WTC11 (cell line): ENCODE measurements around the gene RNF125. TPM values are rescaled to one million over a fixed set of nuclear protein-coding genes. Genes with fewer than 3 reads are reported as not detected.
"Not testable (repeated sequence)": the region's sequence is repeated elsewhere in the genome, so short reads cannot be mapped to it uniquely, and the experiment has no call there.

Source experiments
- ATAC-seq: fragments of 200-7000 bp; cut with Tn5 transposase; 2 replicates; pipeline ENCODE4 v1.10.0; 2021; ENCODE audit warnings: mild to moderate bottlenecking, moderate library complexity
- CTCF ChIA-PET: fragments of 300-600 bp; sonication (Branson Sonifier 250); formaldehyde crosslinking; loops from one replicate; lab custom pipeline; 2021; ENCODE audit warnings: antibody characterized with exemption; lab: Charles Lee
- POLR2A ChIA-PET: fragments of 350-600 bp; sonication (Branson Sonifier 250); formaldehyde crosslinking; loops from one replicate; lab custom pipeline; 2021; ENCODE audit warnings: antibody characterized with exemption; lab: Charles Lee
- DNase-seq: peaks from one replicate; pipeline ENCODE4 v3.0.0; 2021; ENCODE audit warnings: low spot score
- H3K27ac Mint-ChIP-seq: 2 replicates; pipeline ENCODE4 v1.8.0; 2021; ENCODE audit warnings: mixed read lengths
- H3K27me3 Mint-ChIP-seq: 2 replicates; pipeline ENCODE4 v1.8.0; 2021; ENCODE audit warnings: low read depth, mild to moderate bottlenecking, moderate library complexity, mixed read lengths
- H3K36me3 Mint-ChIP-seq: 2 replicates; pipeline ENCODE4 v1.8.0; 2021; ENCODE audit warnings: mixed read lengths
- H3K4me1 Mint-ChIP-seq: 2 replicates; pipeline ENCODE4 v1.8.0; 2022; ENCODE audit warnings: mixed read lengths
- H3K4me3 Mint-ChIP-seq: 2 replicates; pipeline ENCODE4 v1.8.0; 2021; ENCODE audit warnings: mild to moderate bottlenecking, moderate library complexity, mixed read lengths
- H3K9me3 Mint-ChIP-seq: 2 replicates; pipeline ENCODE4 v1.8.0; 2021; ENCODE audit warnings: mixed read lengths
- ARID4B ChIP-seq: sonication (generic); formaldehyde crosslinking; IDR thresholded peaks from 2 replicates; pipeline ENCODE4 v1.8.0; 2023; ENCODE audit warnings: missing genetic modification reagents, mild to moderate bottlenecking, borderline replicate concordance
- GABPB1 ChIP-seq: sonication (generic); formaldehyde crosslinking; IDR thresholded peaks from 2 replicates; pipeline ENCODE4 v1.8.1; 2023; ENCODE audit warnings: mild to moderate bottlenecking, missing genetic modification reagents
- SOX15 ChIP-seq: fragments of 250-450 bp; sonication (Bioruptor Pico); IDR thresholded peaks from 2 replicates; pipeline ENCODE4 v1.9.0; 2021; ENCODE audit warnings: mild to moderate bottlenecking
- USF2 ChIP-seq: sonication (generic); formaldehyde crosslinking; IDR thresholded peaks from 2 replicates; pipeline ENCODE4 v1.8.1; 2023; ENCODE audit warnings: mild to moderate bottlenecking, missing genetic modification reagents, moderate library complexity
- total RNA-seq: library from RNA; stranded (reverse); gene quantifications from 3 replicates; pipeline ENCODE4 v1.2.3, GENCODE V29; 2021
- TF ChIP-seq, protein P1 (sequence below): sonication (generic); formaldehyde crosslinking; IDR thresholded peaks from 2 replicates; pipeline ENCODE4 v1.8.0; 2022; ENCODE audit warnings: missing genetic modification reagents
- TF ChIP-seq, protein P2 (sequence below): fragments of 250-450 bp; sonication (Bioruptor Pico); conservative IDR thresholded peaks from 2 replicates; pipeline ENCODE4 v1.9.0; 2021; ENCODE audit warnings: mild to moderate bottlenecking
- TF ChIP-seq, protein P3 (sequence below): sonication (generic); formaldehyde crosslinking; IDR thresholded peaks from 2 replicates; pipeline ENCODE4 v1.8.0; 2022; ENCODE audit warnings: mild to moderate bottlenecking, missing genetic modification reagents

Gene RNF125
- total RNA-seq, 1 experiment from 2014 or later = 14.9 TPM

- DNase-seq (peak; percentile 51), ATAC-seq (peak; percentile 11)
- TF ChIP-seq, protein P1, sequence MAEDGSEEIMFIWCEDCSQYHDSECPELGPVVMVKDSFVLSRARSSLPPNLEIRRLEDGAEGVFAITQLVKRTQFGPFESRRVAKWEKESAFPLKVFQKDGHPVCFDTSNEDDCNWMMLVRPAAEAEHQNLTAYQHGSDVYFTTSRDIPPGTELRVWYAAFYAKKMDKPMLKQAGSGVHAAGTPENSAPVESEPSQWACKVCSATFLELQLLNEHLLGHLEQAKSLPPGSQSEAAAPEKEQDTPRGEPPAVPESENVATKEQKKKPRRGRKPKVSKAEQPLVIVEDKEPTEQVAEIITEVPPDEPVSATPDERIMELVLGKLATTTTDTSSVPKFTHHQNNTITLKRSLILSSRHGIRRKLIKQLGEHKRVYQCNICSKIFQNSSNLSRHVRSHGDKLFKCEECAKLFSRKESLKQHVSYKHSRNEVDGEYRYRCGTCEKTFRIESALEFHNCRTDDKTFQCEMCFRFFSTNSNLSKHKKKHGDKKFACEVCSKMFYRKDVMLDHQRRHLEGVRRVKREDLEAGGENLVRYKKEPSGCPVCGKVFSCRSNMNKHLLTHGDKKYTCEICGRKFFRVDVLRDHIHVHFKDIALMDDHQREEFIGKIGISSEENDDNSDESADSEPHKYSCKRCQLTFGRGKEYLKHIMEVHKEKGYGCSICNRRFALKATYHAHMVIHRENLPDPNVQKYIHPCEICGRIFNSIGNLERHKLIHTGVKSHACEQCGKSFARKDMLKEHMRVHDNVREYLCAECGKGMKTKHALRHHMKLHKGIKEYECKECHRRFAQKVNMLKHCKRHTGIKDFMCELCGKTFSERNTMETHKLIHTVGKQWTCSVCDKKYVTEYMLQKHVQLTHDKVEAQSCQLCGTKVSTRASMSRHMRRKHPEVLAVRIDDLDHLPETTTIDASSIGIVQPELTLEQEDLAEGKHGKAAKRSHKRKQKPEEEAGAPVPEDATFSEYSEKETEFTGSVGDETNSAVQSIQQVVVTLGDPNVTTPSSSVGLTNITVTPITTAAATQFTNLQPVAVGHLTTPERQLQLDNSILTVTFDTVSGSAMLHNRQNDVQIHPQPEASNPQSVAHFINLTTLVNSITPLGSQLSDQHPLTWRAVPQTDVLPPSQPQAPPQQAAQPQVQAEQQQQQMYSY = peak; percentile 4; the same call in 1 of the 2 replicates
- TF ChIP-seq ARID4B (0 out of 2 replicates have a peak, but pooled peaks have one; percentile 14), USF2 (peak; percentile 30; the same call in 1 of the 2 replicates), GABPB1 (CRISPR knock-in tag) (peak; percentile 55; the same call in 1 of the 2 replicates), SOX15 (CRISPR knock-in tag) (no peak)
- TF ChIP-seq, protein P2, sequence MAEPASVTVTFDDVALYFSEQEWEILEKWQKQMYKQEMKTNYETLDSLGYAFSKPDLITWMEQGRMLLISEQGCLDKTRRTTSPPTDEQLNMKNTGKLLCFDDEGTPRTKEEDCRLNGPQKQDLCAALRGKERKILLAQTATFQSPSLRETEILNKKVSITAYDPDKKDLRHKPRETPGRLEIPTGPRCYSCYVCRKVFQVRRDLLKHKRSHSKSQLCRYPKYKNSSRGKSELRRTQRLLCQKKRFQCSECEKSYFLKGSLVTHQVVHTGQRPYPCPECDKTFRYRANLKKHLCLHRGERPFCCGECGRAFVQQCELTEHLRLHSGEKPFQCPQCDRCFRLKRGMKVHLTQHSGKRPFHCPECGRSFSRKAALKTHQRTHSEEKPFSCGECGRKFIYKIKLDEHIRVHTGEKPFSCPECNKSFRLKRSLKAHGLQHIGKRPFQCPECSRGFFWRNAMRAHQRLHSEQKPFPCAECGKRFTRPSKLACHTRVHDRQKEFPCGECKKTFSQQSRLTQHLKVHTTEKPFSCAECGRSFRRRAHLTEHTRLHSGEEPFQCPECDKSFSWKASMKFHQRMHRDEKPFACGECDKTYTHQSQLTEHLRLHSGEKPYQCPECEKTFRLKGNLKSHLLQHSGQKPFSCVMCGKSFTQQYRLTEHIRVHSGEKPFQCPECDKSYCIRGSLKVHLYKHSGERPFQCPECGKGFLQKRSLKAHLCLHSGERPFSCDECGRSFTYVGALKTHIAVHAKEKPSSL (CRISPR knock-in tag) = no peak
- TF ChIP-seq, protein P3, sequence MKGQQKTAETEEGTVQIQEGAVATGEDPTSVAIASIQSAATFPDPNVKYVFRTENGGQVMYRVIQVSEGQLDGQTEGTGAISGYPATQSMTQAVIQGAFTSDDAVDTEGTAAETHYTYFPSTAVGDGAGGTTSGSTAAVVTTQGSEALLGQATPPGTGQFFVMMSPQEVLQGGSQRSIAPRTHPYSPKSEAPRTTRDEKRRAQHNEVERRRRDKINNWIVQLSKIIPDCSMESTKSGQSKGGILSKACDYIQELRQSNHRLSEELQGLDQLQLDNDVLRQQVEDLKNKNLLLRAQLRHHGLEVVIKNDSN (CRISPR knock-in tag) = peak; percentile 52; the same call in 1 of the 2 replicates
- Mint-ChIP-seq H3K4me1 (peaks cover 32% of the 10 kb centered on the region), H3K9me3 (no peaks in the 10 kb centered on the region), H3K36me3 (peaks cover 2% of the 10 kb centered on the region), H3K27ac (peak overlapping the region; percentile 6), H3K27me3 (peaks cover 15% of the 10 kb centered on the region), H3K4me3 (peak overlapping the region; percentile 91)
- ChIA-PET CTCF (interaction anchor here (0.8 to 1.9 kb wide), 5 partner anchors 9 to 409 kb away, joined by 3 to 9 read pairs (median 3); no protein-coding TSS in a partner anchor), POLR2A (interaction anchor here (0.7 to 2.5 kb wide), 3 partner anchors 14 to 76 kb away, joined by 3 to 15 read pairs (median 10); partner anchors contain the start of genes RNF138 and TRAPPC8)
Observed at GRCh38 chr18:32019251-32019948, 775 bp downstream of the RNF125 start.

DNA sequence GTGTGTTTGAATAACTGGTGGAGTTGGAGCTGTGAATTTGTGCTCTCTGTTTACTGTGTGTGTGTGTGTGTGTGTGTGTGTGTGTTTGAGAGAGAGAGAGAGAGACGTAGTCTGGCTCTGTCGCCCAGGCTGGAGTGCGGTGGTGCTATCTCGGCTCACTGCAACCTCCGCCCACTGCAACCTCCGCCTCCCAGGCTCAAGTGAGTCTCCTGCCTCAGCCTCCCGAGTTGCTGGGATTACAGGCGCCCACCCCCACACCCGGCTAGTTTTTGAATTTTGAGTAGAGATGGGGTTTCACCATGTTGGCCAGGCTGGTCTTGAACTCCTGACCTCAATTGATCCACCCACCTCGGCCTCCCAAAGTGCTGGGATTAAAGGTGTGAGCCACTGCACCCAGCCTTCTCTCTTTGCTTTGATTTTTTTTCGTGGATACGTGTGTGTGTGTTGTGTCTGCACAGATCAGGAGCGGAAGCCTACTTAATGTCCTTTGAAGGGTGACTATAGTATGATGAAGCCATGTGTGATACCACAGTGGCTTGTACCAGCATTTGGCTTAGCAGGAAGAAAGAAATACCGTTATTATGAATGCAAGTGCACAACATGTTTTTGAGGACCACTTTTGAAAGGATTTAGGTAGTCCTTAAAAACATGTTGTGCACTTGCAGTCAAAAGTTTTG lies 1.5 kb downstream of the RNF125 start:
- DNase-seq = not testable (repeated sequence)

More for the DNA sequence above, 1.5 kb downstream of the RNF125 start:
- not testable (repeated sequence) for ATAC-seq, H3K9me3 Mint-ChIP-seq, H3K36me3 Mint-ChIP-seq
- Mint-ChIP-seq H3K27ac (peak overlapping the region; percentile 6), H3K4me3 (peak overlapping the region; percentile 91), H3K4me1 (peaks cover 32% of the 10 kb centered on the region), H3K27me3 (peaks cover 15% of the 10 kb centered on the region)
- ChIA-PET POLR2A (interaction anchor here (1.7 to 2.5 kb wide), 2 partner anchors 72 to 77 kb away, joined by 10 to 15 read pairs; partner anchors contain the start of genes RNF138 and TRAPPC8), CTCF (interaction anchor here (0.8 to 1.3 kb wide), 3 partner anchors 10 to 410 kb away, joined by 3 read pairs; no protein-coding TSS in a partner anchor)
